Effector memory CD4-positive, alpha-beta T cell (primary cell): ENCODE measurements around the gene MSI2.

Source experiments
- DNase-seq, 3 donors: peaks; one replicate each; pipeline ENCODE4 v3.0.0-alpha.2; 2020
- H3K27ac ChIP-seq: 2 replicates; pipeline ENCODE4 v1.7.0; 2013; ENCODE audit warnings: mild to moderate bottlenecking, low read length, moderate library complexity; ENCODE audit not compliant: insufficient read depth, poor library complexity, severe bottlenecking
- H3K27me3 ChIP-seq: replicated peaks from 2 replicates; pipeline ENCODE4 v1.7.0; 2013; ENCODE audit warnings: mild to moderate bottlenecking, low read length; ENCODE audit not compliant: insufficient read depth, control insufficient read depth, poor library complexity, severe bottlenecking
- H3K36me3 ChIP-seq: 2 replicates; pipeline ENCODE4 v1.7.0; 2013; ENCODE audit warnings: mild to moderate bottlenecking, low read length, moderate library complexity; ENCODE audit not compliant: control insufficient read depth, insufficient read depth
- H3K4me1 ChIP-seq: 2 replicates; pipeline ENCODE4 v1.7.0; 2013; ENCODE audit warnings: low read length, mild to moderate bottlenecking; ENCODE audit not compliant: control insufficient read depth, insufficient read depth, poor library complexity, severe bottlenecking
- H3K4me3 ChIP-seq: 2 replicates; pipeline ENCODE4 v1.7.0; 2013; ENCODE audit warnings: low read length, low read depth, mild to moderate bottlenecking; ENCODE audit not compliant: insufficient read depth, poor library complexity, severe bottlenecking
- H3K9me3 ChIP-seq: 2 replicates; pipeline ENCODE4 v1.7.0; 2013; ENCODE audit warnings: mild to moderate bottlenecking, low read length, moderate library complexity; ENCODE audit not compliant: control insufficient read depth

MSI2 gene

DNA sequence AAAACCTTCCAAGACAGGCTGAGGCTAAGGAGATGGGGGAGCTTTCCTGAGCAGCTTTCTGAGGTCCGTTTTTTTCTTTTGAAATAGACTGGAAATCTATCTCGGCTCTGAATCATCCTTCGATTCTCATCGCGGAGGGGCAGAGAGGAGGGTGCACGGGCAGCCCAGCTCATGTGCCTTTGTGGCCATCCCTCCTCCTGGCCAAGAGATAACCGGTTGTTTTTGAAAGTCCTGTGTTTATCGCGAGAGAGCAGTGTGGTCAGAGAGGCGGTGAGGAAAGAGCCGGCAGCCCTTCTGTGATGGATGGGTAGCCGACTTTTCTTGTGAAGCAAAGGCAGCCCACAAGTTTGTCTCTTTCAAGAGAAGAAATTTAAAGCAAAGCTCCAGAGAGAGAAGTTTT lies 297.2 kb downstream of the MSI2 start:
- no peaks in the 10 kb centered on the region for H3K36me3 ChIP-seq
- H3K9me3 ChIP-seq, result no peaks in the 10 kb centered on the region
- H3K27ac ChIP-seq, result no peak overlapping the region
- H3K4me3 ChIP-seq, result no peak overlapping the region
- DNase-seq, result no peak
- H3K27me3 ChIP-seq, result no peaks in the 10 kb centered on the region
- H3K4me1 ChIP-seq, result no peaks in the 10 kb centered on the region

DNA sequence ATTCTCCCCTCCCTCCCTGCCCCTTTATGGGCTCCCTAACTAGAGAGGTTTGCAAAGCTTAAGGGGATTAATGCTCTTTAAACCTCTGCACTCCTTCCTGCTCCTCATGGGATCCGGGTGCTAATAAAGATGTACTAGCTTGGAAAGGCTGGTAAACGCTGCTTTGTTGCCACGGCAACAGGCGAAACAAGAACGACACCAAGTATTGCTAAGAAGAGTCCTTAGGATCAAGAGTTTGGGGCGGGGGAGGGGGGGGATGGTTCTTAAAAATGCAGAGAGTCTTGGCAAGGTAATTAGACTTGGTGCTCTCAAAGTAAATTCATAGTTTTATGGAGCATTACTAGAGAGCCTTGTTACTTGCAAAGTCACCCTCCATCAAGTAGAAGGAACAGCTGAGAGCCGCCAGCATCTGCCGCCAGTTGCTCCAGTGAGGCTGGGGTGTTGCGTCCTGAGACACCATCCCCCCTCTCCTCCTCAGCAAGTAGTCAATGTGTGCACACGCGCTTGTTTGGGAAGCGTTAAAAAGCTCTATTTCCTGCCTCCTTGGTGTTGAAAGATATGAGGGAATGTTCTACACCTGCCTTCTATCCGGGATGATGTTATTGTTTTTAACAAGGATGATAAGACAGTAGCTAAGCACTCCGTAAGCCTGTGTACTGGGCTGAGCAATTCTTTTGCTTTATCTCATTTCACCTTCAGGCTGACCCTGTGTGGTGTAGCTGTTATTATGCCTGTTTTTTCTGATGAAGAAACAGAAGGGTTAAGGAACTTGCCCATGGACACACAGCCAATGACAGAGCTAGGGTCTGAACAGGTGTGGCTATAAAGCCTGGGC lies 297.9 kb downstream of the MSI2 start:
- H3K4me1 ChIP-seq, result no peaks in the 10 kb centered on the region
- H3K4me3 ChIP-seq, result no peak overlapping the region
- no peaks in the 10 kb centered on the region for H3K27me3 ChIP-seq
- H3K27ac ChIP-seq, result no peak overlapping the region
- H3K36me3 ChIP-seq, result no peaks in the 10 kb centered on the region
- no peaks in the 10 kb centered on the region for H3K9me3 ChIP-seq
- DNase-seq, result no peak

DNA sequence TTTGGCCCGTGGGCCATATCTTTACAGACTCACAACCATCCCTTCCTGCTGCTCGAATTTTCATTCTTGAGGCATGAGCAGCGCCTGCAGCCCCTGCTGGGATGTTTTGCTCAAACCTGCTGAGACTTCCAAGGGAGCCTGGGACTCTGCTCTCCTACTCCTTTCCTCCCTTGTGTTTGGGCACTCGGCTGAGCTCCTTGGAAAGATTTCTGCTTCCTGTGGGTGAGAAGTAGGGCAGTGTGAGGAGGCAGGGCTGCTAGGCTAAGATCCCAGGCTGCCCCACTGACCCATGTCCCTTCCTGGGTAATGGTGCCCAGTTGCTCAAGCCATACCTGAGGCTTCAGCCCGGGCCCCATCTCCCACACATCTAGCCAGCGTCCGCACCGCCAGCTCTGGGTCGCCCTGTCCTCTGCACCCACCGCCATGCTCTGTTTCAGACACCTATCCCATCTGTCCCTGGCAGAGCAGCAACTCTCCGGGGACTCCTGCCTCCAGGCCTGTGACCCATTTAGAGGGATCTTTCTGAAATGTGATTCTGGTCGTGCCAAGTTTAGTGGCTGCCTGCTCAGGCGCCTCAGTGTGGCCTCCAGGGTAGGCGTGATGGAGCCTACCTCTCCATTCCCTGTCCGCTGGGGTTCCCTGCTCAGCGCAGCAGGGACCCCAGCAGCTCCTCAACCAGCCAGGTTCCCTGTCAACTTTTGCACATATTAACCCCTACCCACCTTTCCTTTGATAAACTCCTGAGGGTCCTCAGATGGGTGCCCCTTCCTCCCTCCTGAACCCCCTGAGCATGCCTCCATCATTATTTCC lies 298.7 kb downstream of the MSI2 start:
- Histone ChIP-seq H3K27me3 (no peaks in the 10 kb centered on the region), H3K4me1 (no peaks in the 10 kb centered on the region), H3K36me3 (no peaks in the 10 kb centered on the region), H3K27ac (no peak overlapping the region), H3K9me3 (no peaks in the 10 kb centered on the region), H3K4me3 (no peak overlapping the region)
- DNase-seq, result no peak

DNA sequence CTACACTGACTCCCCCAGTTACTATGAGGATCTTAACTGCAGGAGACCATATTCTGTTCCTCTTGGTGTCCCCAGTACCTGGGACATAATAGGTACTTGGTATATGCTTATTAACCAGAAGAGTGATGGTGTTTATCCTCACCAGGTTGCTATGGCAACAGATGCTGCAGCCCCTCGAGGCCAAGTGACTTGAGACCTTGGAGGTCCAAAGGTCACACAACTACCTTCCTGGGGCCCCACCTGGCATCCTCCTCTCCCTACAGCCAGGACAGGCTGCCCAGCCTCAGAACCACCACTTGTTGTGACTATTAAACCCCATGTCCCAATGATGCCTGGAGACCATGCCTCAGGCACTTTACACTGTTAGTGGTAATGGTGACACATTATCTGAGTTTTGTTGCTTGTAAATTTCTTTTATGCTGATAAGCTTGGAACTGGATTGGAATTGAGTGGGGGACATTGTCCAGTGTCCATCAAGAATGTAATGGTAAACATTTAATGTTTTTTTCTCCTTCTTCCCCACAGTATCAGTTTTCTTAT lies 299.4 kb downstream of the MSI2 start:
- Histone ChIP-seq H3K27ac (no peak overlapping the region), H3K4me3 (no peak overlapping the region), H3K36me3 (no peaks in the 10 kb centered on the region), H3K4me1 (no peaks in the 10 kb centered on the region), H3K9me3 (no peaks in the 10 kb centered on the region), H3K27me3 (no peaks in the 10 kb centered on the region)
- no peak for DNase-seq

DNA sequence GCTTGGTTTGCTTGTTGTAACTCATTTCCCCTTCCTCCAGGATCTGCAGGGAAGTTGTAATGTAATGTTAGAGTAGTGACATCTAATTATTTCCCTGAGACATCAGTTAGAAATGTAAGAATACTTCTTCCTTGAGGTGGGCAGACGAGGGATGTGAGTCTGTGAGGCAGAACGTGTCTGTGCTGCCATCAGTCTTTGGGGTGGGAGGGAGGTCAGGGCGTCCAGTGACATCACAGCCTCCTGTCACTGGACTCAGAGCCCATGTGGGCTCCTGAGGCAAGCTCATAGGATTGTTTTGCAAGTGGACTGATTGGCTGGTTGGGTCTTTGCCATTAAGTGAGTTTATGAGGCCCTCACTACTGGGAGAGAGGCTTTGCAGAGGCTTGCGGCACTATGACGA lies 300.0 kb downstream of the MSI2 start:
- Histone ChIP-seq H3K4me3 (no peak overlapping the region), H3K27ac (no peak overlapping the region), H3K4me1 (no peaks in the 10 kb centered on the region), H3K9me3 (no peaks in the 10 kb centered on the region), H3K27me3 (no peaks in the 10 kb centered on the region), H3K36me3 (no peaks in the 10 kb centered on the region)
- DNase-seq, result no peak

DNA sequence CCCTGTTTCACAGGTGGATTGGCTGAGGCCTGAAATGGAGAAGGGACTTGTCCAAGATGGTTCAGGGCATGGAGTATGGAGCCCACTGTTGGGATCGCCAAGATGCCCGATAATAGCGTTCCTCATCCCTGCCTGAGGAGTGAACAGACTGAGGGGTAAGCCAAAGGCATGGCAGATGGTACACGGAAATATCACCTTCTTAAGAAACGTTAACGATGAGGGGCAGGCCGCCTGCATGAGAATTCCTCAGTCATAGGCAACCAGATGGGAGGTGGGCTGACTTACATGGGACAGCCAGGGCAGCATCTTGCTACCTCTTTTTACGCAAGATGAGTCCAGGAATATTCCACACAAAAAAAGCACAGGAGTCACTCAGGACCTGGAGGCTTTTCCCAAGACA lies 300.7 kb downstream of the MSI2 start:
- Histone ChIP-seq H3K4me3 (no peak overlapping the region), H3K27ac (no peak overlapping the region), H3K9me3 (no peaks in the 10 kb centered on the region), H3K36me3 (no peaks in the 10 kb centered on the region), H3K27me3 (no peaks in the 10 kb centered on the region), H3K4me1 (no peaks in the 10 kb centered on the region)
- DNase-seq, result no peak

DNA sequence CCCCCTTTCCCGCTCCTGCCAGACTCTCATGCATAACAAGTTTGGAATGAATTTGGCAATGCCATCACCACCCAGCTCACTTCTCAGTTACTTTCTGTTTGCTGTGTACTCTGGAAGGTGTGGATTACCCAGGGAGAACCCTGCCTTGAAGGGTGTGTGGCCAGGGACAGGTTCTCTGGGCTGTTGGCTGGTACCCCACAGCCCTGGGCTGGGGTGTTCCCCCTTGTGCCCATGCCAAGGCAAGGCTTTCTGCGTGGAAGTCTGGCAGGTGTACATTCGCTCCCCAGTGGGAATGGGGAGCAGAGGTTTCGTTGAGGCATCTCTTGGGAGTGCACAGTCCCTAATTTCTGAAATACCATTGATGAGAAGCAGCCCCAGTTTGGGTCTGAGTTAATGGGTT lies 301.1 kb downstream of the MSI2 start:
- Histone ChIP-seq H3K36me3 (no peaks in the 10 kb centered on the region), H3K27ac (no peak overlapping the region), H3K9me3 (no peaks in the 10 kb centered on the region), H3K4me3 (no peak overlapping the region), H3K4me1 (no peaks in the 10 kb centered on the region), H3K27me3 (no peaks in the 10 kb centered on the region)
- DNase-seq, result no peak

DNA sequence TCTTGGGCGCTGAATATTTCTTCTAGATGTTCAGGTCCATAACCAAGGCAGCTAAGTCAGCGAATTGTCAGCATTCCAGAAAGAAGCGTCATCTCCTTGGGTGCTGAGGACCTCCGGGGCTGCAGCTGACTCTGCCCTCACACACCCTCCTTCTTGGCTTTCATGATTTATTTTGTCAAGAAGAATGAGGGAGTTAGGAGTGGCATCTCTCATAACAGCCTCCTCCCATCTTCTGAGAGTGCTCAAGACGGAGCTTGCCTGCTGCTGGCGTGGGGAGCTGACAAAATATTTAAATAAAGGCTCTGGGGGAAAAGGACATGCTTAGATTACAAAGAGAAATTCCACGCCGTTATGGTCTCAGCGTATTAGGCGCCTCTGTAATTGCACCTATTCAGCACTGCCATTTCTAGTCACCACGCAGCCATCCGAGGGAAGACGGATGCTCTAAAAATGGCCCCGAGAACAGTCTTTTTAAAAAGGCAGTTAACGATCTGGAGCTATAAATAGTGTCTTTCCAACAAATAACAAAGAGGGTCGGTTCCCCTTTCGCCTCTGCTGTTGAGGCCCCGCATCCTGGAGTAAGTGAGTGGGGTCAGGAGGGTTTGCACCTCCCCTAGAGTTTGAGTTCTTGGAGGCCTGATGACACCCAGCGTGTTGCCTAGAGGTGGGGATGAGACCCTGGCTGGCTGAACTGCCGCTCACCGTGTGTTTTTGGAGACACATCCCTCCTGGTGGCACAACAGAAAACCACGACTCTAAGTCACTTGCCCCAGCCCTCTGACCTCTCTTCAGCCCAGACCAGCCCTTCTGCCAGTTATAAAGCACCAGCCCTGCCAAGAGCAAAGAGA lies 301.7 kb downstream of the MSI2 start:
- H3K27me3 ChIP-seq, result no peaks in the 10 kb centered on the region
- DNase-seq, result no peak
- no peak overlapping the region for H3K4me3 ChIP-seq
- H3K9me3 ChIP-seq, result no peaks in the 10 kb centered on the region
- H3K36me3 ChIP-seq, result no peaks in the 10 kb centered on the region
- no peak overlapping the region for H3K27ac ChIP-seq
- H3K4me1 ChIP-seq, result no peaks in the 10 kb centered on the region

DNA sequence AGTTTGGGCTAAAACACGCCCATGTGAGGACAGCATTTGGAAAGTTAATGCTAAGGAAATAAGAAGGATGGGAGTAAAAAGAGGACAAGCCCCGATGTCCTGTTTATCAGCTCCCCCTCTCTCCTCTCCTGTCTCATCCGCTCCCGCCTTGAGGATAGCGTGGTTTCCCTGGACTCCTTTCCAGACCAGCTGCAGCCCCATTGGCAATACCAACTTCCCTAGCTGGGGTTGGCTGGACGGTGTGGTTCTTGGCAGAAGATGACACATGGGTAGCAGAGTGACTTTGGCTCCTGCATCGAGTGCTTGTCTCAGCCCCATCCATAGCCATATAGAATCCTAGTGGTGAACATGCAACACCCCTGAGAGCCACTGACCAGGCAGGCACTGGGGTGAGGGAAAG lies 302.9 kb downstream of the MSI2 start:
- no peaks in the 10 kb centered on the region for H3K4me1 ChIP-seq

More for the DNA sequence above, 302.9 kb downstream of the MSI2 start:
- Histone ChIP-seq H3K27me3 (no peaks in the 10 kb centered on the region), H3K9me3 (no peaks in the 10 kb centered on the region), H3K36me3 (no peaks in the 10 kb centered on the region), H3K27ac (no peak overlapping the region), H3K4me3 (no peak overlapping the region)
- DNase-seq, result no peak
